RWPE2 (cell line): Measurements from ENCODE around the gene ACSS2.

Source experiments
- ATAC-seq: fragments of 200-7000 bp; cut with Tn5 transposase; 3 replicates; pipeline ENCODE4 v1.9.1; 2021; ENCODE audit warnings: low read depth
- DNase-seq: peaks from one replicate; pipeline ENCODE4 v3.0.0-alpha.2; 2020; ENCODE audit warnings: low spot score
- H3K27ac ChIP-seq: fragments of 450-650 bp; 2 replicates; pipeline ENCODE4 v1.5.1; 2017; ENCODE audit warnings: mild to moderate bottlenecking; ENCODE audit not compliant: poor library complexity, severe bottlenecking
- H3K27me3 ChIP-seq: fragments of 250-450 bp; sonication (Bioruptor Pico); 2 replicates; pipeline ENCODE4 v1.5.1; 2021; ENCODE audit warnings: mild to moderate bottlenecking, moderate library complexity; ENCODE audit not compliant: insufficient read depth, poor library complexity, severe bottlenecking
- H3K36me3 ChIP-seq: fragments of 250-450 bp; sonication (Bioruptor Pico); 2 replicates; pipeline ENCODE4 v1.5.1; 2020; ENCODE audit warnings: low read depth, mild to moderate bottlenecking, moderate library complexity
- H3K4me1 ChIP-seq: fragments of 250-450 bp; sonication (Bioruptor Pico); 2 replicates; pipeline ENCODE4 v1.5.1; 2021; ENCODE audit warnings: mild to moderate bottlenecking, moderate library complexity; ENCODE audit not compliant: insufficient read depth, poor library complexity, severe bottlenecking
- H3K4me3 ChIP-seq: fragments of 250-450 bp; sonication (Bioruptor Pico); 2 replicates; pipeline ENCODE4 v1.5.1; 2021; ENCODE audit warnings: mild to moderate bottlenecking, moderate library complexity; ENCODE audit not compliant: severe bottlenecking
- H3K9me3 ChIP-seq: fragments of 250-450 bp; sonication (Bioruptor Pico); 2 replicates; pipeline ENCODE4 v1.5.1; 2021; ENCODE audit warnings: mild to moderate bottlenecking, moderate library complexity; ENCODE audit not compliant: severe bottlenecking
- TF ChIP-seq, protein P1 (sequence below): fragments of 450-650 bp; IDR thresholded peaks from one replicate; pipeline ENCODE4 v1.5.1; 2017; ENCODE audit warnings: mild to moderate bottlenecking, moderate library complexity; ENCODE audit not compliant: poor library complexity, severe bottlenecking

Gene ACSS2

DNA sequence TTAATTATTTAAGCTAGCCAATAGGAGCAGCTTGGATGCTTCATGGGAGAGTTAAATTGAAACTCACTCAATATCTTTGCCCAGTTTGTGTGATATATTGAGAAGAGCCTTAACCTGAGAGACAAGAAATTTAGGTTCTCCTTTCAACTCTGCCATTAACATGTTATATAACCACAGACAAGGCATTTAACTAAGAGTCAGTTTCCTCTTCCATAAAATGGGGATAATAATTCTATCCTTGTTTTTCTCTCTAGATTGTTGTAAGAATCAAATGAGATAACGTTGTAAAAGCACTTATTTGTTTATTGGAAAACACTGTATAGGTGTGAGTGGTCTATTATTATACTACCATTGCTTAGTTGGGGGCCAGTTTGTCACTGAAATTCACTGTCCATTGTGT lies 7.8 kb downstream of the ACSS2 start:
- H3K27me3 ChIP-seq: no peaks in the 10 kb centered on the region
- H3K27ac ChIP-seq: no peak overlapping the region
- no peak for DNase-seq
- no peaks in the 10 kb centered on the region for H3K9me3 ChIP-seq
- H3K4me1 ChIP-seq: peaks cover 9% of the 10 kb centered on the region
- TF ChIP-seq, protein P1, sequence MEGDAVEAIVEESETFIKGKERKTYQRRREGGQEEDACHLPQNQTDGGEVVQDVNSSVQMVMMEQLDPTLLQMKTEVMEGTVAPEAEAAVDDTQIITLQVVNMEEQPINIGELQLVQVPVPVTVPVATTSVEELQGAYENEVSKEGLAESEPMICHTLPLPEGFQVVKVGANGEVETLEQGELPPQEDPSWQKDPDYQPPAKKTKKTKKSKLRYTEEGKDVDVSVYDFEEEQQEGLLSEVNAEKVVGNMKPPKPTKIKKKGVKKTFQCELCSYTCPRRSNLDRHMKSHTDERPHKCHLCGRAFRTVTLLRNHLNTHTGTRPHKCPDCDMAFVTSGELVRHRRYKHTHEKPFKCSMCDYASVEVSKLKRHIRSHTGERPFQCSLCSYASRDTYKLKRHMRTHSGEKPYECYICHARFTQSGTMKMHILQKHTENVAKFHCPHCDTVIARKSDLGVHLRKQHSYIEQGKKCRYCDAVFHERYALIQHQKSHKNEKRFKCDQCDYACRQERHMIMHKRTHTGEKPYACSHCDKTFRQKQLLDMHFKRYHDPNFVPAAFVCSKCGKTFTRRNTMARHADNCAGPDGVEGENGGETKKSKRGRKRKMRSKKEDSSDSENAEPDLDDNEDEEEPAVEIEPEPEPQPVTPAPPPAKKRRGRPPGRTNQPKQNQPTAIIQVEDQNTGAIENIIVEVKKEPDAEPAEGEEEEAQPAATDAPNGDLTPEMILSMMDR: no peak
- no peak for ATAC-seq
- H3K36me3 ChIP-seq: peaks cover 92% of the 10 kb centered on the region
- H3K4me3 ChIP-seq: no peak overlapping the region

DNA sequence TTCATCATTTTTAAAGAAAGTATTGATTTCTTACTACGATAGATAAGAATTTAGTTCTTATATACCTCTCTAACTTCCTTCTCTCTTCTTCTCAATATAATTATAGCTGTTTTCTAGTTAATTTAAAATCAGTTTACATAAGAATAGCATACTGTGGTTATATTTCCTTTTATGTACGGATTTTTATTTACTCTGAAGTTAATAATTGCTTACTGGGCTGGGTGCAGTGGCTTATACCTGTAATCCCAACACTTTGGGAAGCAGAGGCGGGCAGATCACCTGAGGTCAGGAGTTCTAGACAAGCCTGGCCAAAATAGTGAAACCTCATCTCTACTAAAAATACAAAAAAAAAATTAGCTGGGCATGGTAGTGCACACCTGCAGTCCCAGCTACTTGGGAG lies 9.7 kb downstream of the ACSS2 start:
- Histone ChIP-seq H3K4me1 (peaks cover 17% of the 10 kb centered on the region), H3K27me3 (no peaks in the 10 kb centered on the region), H3K4me3 (no peak overlapping the region), H3K27ac (no peak overlapping the region), H3K36me3 (peaks cover 93% of the 10 kb centered on the region), H3K9me3 (no peaks in the 10 kb centered on the region)
- no peak for ATAC-seq
- DNase-seq: no peak
- TF ChIP-seq, protein P1: no peak

DNA sequence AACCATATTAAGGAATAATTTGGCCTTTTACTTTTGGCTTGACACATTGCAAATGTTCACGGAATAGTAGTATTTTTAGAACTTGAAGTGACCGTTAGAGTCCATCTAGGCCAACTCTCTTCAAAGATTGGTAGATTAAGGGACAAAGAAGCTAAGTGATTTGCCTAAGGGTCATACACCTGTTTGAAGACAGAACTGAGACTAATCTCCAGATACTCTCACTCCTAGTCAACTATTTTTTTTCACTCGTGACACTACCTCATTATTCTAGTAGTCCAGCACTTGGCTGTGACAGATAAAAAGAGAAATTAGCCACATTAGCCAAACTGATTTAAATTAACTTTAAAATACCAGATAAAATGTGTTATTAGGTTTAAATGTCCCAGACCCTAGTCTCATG lies 10.6 kb downstream of the ACSS2 start:
- no peak overlapping the region for H3K27ac ChIP-seq
- H3K36me3 ChIP-seq: peaks cover 93% of the 10 kb centered on the region
- H3K27me3 ChIP-seq: no peaks in the 10 kb centered on the region
- H3K4me3 ChIP-seq: no peak overlapping the region
- ATAC-seq (no peak), DNase-seq (no peak)
- peaks cover 26% of the 10 kb centered on the region for H3K4me1 ChIP-seq
- no peaks in the 10 kb centered on the region for H3K9me3 ChIP-seq
- TF ChIP-seq, protein P1: no peak

DNA sequence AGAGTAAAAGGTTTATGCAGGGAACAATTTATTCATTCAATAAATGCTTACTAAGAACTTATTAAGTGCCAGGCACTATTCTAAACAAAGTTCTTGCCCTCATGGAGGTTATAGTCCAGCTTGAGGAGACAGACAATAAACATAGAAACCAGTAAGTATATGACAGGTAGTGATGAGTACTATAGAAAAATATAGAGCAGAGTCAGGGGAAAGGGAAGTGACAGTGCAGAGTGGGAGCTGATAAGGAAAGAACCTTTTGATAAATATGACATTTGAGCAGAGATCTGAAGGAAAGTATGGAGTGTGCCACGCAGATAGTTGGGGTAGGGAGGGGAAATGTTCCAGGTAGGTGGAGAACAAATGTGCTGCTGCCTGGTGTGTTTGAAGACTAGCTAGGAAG lies 12.1 kb downstream of the ACSS2 start:
- H3K36me3 ChIP-seq: peaks cover 93% of the 10 kb centered on the region
- TF ChIP-seq, protein P1: no peak

DNA sequence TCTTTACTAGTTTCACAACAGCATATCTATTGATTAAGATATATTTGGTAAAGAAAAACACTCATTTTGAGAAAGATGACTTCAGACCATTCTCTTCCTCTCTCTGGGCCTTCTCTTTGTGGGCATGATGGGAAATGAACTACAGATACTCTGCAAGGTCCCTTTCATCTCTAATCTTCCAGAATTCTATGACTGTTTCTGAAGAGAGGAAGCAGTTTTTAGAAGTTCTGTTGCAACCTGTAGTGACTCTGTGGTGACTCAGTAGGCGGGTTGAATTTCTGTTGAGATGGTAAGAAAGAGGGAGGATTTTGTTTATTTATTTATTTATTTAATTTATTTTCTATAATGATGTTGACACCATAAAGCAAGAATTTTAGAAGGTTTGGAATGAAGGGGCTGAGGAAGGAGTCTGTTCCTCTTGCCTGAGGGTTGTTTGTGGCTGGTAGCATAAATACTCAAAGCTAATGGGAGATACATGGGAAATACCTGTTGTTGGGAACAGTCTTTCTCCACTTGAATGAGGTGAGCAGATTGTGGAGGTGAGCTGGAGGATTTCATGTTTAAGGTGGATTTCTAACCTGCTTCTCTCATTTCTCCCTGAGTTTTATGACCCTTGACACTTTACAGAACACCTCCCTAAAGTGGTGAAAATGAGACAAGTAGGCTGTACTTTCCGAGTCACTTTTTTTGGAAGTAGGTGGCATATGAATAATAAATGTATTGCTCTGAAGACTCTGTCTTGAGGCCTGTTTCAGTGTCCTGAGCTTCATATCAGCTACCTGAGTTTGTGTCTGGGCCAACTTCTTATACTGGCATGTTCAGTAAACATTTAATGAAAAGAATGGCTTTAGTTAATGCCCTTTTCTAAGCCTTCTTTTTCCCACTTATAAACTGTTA lies 15.0 kb downstream of the ACSS2 start:
- peak; percentile 95 for ATAC-seq
- DNase-seq: no peak
- Histone ChIP-seq H3K4me1 (peaks cover 36% of the 10 kb centered on the region), H3K4me3 (no peak overlapping the region), H3K27ac (peak overlapping the region; percentile 71), H3K9me3 (no peaks in the 10 kb centered on the region), H3K27me3 (no peaks in the 10 kb centered on the region), H3K36me3 (peaks cover 93% of the 10 kb centered on the region)
- TF ChIP-seq, protein P1: no peak

More for the DNA sequence above, 12.1 kb downstream of the ACSS2 start:
- DNase-seq (no peak), ATAC-seq (no peak)
- Histone ChIP-seq H3K27ac (no peak overlapping the region), H3K4me3 (no peak overlapping the region), H3K27me3 (no peaks in the 10 kb centered on the region), H3K4me1 (peaks cover 28% of the 10 kb centered on the region), H3K9me3 (no peaks in the 10 kb centered on the region)
